Trophoblast cell (in vitro differentiated cells and primary cell): ENCODE results near the gene CYP26B1.

Source experiments
- DNase-seq, 2 donors: peaks; one replicate each; pipeline ENCODE4 v3.0.0-alpha.2; 2016
- H2AFZ ChIP-seq: 2 replicates; pipeline ENCODE4 v1.6.1; 2013; ENCODE audit warnings: low read length, moderate library complexity, mild to moderate bottlenecking; ENCODE audit not compliant: insufficient read depth, poor library complexity
- H2AK5ac ChIP-seq: 2 replicates; pipeline ENCODE4 v1.6.1; 2013; ENCODE audit warnings: mild to moderate bottlenecking, low read length
- H2BK120ac ChIP-seq: 2 replicates; pipeline ENCODE4 v1.6.1; 2013; ENCODE audit warnings: low read length, mild to moderate bottlenecking, moderate library complexity; ENCODE audit not compliant: insufficient read depth, poor library complexity
- H2BK12ac ChIP-seq: 2 replicates; pipeline ENCODE4 v1.6.1; 2013; ENCODE audit warnings: mild to moderate bottlenecking, low read length, moderate library complexity
- H2BK5ac ChIP-seq: 2 replicates; pipeline ENCODE4 v1.6.1; 2013; ENCODE audit warnings: low read length, low read depth, moderate library complexity, mild to moderate bottlenecking; ENCODE audit not compliant: poor library complexity
- H3K14ac ChIP-seq: 2 replicates; pipeline ENCODE4 v1.6.1; 2013; ENCODE audit warnings: mild to moderate bottlenecking, low read length
- H3K18ac ChIP-seq: 2 replicates; pipeline ENCODE4 v1.6.1; 2013; ENCODE audit warnings: mild to moderate bottlenecking, low read length
- H3K23ac ChIP-seq: 2 replicates; pipeline ENCODE4 v1.6.1; 2013; ENCODE audit warnings: low read length
- H3K27ac ChIP-seq: 2 replicates; pipeline ENCODE4 v1.5.1; 2013; ENCODE audit warnings: low read depth, mild to moderate bottlenecking, inconsistent platforms, low read length, moderate library complexity
- H3K27me3 ChIP-seq: 2 replicates; pipeline ENCODE4 v1.6.1; 2013; ENCODE audit warnings: inconsistent platforms, mild to moderate bottlenecking, low read length, moderate library complexity; ENCODE audit not compliant: insufficient read depth
- H3K36me3 ChIP-seq, 2 experiments: 1 replicate in 1 of 2; 2 replicates in 1 of 2; pipeline ENCODE4 v1.6.1; 2013; ENCODE audit warnings: low read length in 2 of 2, mild to moderate bottlenecking in 2 of 2, moderate library complexity in 1 of 2; ENCODE audit not compliant: insufficient read depth in 2 of 2, control insufficient read depth in 1 of 2
- H3K4ac ChIP-seq: 2 replicates; pipeline ENCODE4 v1.6.1; 2013; ENCODE audit warnings: low read depth, mild to moderate bottlenecking, low read length, moderate library complexity
- H3K4me1 ChIP-seq, 2 experiments: 1 replicate in 1 of 2; 2 replicates in 1 of 2; pipeline ENCODE4 v1.6.1; 2013; ENCODE audit warnings: low read length in 2 of 2, mild to moderate bottlenecking in 2 of 2, moderate library complexity in 1 of 2; ENCODE audit not compliant: insufficient read depth in 2 of 2, control insufficient read depth in 1 of 2
- H3K4me2 ChIP-seq: 2 replicates; pipeline ENCODE4 v1.6.1; 2013; ENCODE audit warnings: inconsistent platforms, mild to moderate bottlenecking, low read length, moderate library complexity
- H3K4me3 ChIP-seq: 2 replicates; pipeline ENCODE4 v1.5.1; 2013; ENCODE audit warnings: mild to moderate bottlenecking, low read depth, low read length, inconsistent platforms
- H3K79me1 ChIP-seq: one replicate; pipeline ENCODE4 v1.6.1; 2013; ENCODE audit warnings: low read length
- H3K79me2 ChIP-seq: 2 replicates; pipeline ENCODE4 v1.6.1; 2013; ENCODE audit warnings: low read length, mild to moderate bottlenecking; ENCODE audit not compliant: control insufficient read depth, insufficient read depth, poor library complexity
- H3K9ac ChIP-seq: 2 replicates; pipeline ENCODE4 v1.6.1; 2013; ENCODE audit warnings: mild to moderate bottlenecking, low read length
- H3K9me3 ChIP-seq: 2 replicates; pipeline ENCODE4 v1.6.1; 2013; ENCODE audit warnings: low read depth, mild to moderate bottlenecking, control low read depth, inconsistent platforms, low read length; ENCODE audit not compliant: insufficient read depth
- H4K12ac ChIP-seq: 2 replicates; pipeline ENCODE4 v1.6.1; 2013; ENCODE audit warnings: low read depth, mild to moderate bottlenecking, low read length, moderate library complexity
- H4K8ac ChIP-seq: 2 replicates; pipeline ENCODE4 v1.6.1; 2013; ENCODE audit warnings: low read depth, mild to moderate bottlenecking, low read length, moderate library complexity
- H4K91ac ChIP-seq: one replicate; pipeline ENCODE4 v1.6.1; 2013; ENCODE audit warnings: low read depth, mild to moderate bottlenecking, low read length, moderate library complexity
- WGBS: extraction: QIAGEN DNeasy Blood & Tissue Kit; methylation state at CpG from one replicate; pipeline ENCODE4 v1.1.7; 2013; ENCODE audit warnings: missing lambda C conversion rate; ENCODE audit not compliant: insufficient read length, insufficient coverage; ENCODE audit errors: extremely low coverage; 5-methylcytosine and 5-hydroxymethylcytosine counted together

The CYP26B1 gene

DNA sequence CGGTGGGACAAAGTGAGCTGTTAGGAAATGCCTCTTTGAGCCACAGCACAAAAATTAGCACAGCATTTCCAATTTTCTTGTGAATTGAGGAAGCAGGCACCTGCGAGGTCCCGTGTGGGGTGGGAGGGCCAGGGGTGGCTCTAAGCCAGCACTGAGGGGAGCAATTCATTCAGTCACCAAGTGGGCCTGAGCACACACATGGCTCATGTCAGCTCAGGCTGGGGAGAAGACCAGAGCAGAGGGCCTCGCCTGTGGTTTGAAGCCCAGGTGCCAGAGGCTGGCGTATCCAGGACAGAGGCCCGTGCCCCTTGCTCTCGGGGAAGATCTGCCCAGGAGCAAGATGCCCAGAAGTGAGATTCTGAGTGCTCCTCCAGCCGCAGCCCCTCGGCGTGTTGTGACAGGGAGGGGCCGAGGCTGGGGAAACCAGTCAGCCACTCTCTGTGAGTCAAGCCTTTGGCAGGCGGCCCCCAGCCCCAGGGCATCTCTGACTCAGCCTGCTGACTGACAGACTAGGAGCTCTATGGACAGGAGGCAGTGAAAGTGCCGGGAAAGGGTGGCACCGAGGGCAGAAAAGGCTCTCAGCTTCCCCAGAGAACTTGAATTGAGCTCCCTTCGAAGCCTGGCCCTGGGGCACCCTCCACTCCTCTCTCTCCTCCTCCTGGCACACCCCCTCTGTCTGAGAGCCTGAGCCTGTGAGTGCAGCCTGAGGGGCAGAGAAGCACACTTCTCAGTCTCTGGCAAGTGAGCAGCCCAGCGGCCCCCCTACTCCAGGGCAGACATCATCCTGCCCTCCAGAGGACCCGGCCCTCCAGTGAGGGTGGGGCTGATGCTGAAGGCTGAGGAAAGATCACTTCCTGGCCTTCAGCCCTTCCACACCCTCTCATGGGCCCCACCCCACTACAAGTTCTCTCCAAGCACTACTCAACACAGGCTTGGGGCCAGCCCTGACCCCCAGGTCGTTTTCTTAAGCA, 32.3 kb downstream of the CYP26B1 start:
- peak overlapping the region; percentile 63 for H2BK12ac ChIP-seq
- no CpG with 5 or more reads among the region's 18 CpGs for WGBS
- no peak overlapping the region for H3K9ac ChIP-seq
- H3K4me1 ChIP-seq, result peaks cover 21 to 25% of the 10 kb centered on the region in 2 experiments
- H2AFZ ChIP-seq, result peak overlapping the region; percentile 18
- H3K27me3 ChIP-seq, result no peaks in the 10 kb centered on the region
- H3K23ac ChIP-seq, result no peak overlapping the region
- peak overlapping the region; percentile 79 for H3K27ac ChIP-seq
- H2BK5ac ChIP-seq, result peak overlapping the region; percentile 70
- H3K4me3 ChIP-seq, result no peak overlapping the region
- H3K14ac ChIP-seq, result peak overlapping the region; percentile 24
- peak overlapping the region; percentile 62 for H2BK120ac ChIP-seq
- DNase-seq, result peak; percentile 95 to 99
- H2AK5ac ChIP-seq, result peak overlapping the region; percentile 9
- peaks cover 11% of the 10 kb centered on the region for H3K79me1 ChIP-seq
- H3K79me2 ChIP-seq, result no peaks in the 10 kb centered on the region
- peak overlapping the region; percentile 46 for H3K4me2 ChIP-seq
- peaks cover 2% of the 10 kb centered on the region for H3K9me3 ChIP-seq
- no peak overlapping the region for H4K12ac ChIP-seq
- H4K91ac ChIP-seq, result peak overlapping the region; percentile 84
- H3K4ac ChIP-seq, result no peak overlapping the region
- peak overlapping the region; percentile 75 for H3K18ac ChIP-seq
- H4K8ac ChIP-seq, result peak overlapping the region; percentile 66
- H3K36me3 ChIP-seq, result no peaks in the 10 kb centered on the region

DNA sequence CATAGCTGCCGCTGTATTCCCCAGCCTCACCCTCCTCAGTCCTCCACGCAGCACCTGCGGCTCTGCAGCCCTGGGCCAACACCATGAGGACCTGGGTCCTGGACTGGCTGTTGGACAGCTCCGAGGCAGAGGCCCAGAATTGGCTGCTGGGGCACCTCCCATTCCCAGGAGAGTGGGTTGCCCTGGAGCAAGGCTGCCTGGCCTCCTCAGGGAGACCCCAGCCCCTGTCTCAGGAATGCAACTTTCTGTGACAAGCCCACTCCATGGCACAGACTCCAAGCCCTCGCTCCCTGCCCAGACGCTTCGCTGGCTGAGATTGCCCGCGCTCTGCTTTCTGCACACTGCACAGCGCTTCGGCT, 33.0 kb downstream of the CYP26B1 start:
- Histone ChIP-seq H3K4me3 (no peak overlapping the region), H3K4me2 (no peak overlapping the region), H2BK12ac (peak overlapping the region; percentile 21), H3K4ac (no peak overlapping the region), H3K14ac (no peak overlapping the region), H3K4me1 (peaks cover 21 to 25% of the 10 kb centered on the region in 2 experiments), H2AK5ac (peak overlapping the region; percentile 13), H3K27ac (no peak overlapping the region), H3K36me3 (no peaks in the 10 kb centered on the region), H2AFZ (no peak overlapping the region), H4K8ac (no peak overlapping the region), H3K79me2 (no peaks in the 10 kb centered on the region), H2BK5ac (peak overlapping the region; percentile 5), H4K91ac (peak overlapping the region; percentile 34), H3K9me3 (peaks cover 2% of the 10 kb centered on the region), H3K79me1 (peaks cover 11% of the 10 kb centered on the region), H2BK120ac (peak overlapping the region; percentile 10), H3K9ac (no peak overlapping the region), H4K12ac (no peak overlapping the region), H3K23ac (no peak overlapping the region), H3K18ac (no peak overlapping the region), H3K27me3 (no peaks in the 10 kb centered on the region)
- WGBS, result no CpG with 5 or more reads among the region's 11 CpGs
- no peak for DNase-seq

DNA sequence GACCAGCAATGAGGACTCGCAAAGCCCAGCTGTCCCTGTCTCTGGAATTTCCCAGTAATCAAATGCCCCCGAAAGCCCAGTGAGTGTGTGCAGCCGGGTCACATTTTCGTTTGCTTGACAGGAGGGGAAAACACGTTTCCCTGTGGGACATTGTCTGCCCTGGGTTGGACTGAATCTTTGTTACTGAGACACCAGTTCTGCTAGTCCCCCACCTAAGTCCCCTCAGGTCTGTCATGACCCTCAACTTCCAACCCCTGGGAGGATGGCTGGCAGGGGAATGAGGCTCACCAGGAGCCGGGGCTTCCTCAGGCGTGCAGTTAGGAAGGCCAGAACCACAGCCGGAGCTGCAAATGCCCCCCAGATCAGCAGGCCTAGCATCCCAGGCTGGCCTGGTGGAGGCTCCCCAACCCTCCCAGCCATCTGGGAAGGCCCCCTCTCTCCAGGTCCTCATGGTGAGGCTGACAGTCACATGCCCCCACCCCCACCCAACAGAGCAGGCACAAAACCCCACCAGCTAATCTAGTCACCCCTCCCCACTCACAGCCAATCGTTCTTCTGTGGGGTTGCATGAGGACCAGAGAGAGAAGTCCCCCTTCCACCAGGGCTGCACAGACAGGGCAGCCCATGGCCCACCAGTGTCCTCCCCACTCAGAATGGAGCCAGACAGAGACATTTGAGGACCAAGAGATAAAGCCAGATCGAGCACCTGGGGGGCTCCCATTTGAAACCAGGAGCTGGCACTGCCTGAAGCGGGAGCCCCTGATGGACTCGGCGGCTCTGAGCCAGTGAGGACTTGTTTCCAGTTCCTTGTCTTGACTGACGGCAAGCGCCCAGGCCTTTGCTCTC, 33.6 kb downstream of the CYP26B1 start:
- Histone ChIP-seq H2AK5ac (peak overlapping the region; percentile 13), H3K4ac (no peak overlapping the region), H3K27me3 (no peaks in the 10 kb centered on the region), H3K79me2 (no peaks in the 10 kb centered on the region), H4K12ac (no peak overlapping the region), H4K91ac (peak overlapping the region; percentile 34), H3K9me3 (peaks cover 2% of the 10 kb centered on the region), H2BK5ac (no peak overlapping the region), H2AFZ (no peak overlapping the region), H3K36me3 (no peaks in the 10 kb centered on the region), H3K18ac (no peak overlapping the region), H3K27ac (no peak overlapping the region), H3K4me2 (no peak overlapping the region), H3K4me3 (no peak overlapping the region), H3K23ac (no peak overlapping the region), H2BK12ac (peak overlapping the region; percentile 27), H3K14ac (peak overlapping the region; percentile 7), H3K4me1 (peaks cover 21 to 25% of the 10 kb centered on the region in 2 experiments), H2BK120ac (peak overlapping the region; percentile 10), H4K8ac (no peak overlapping the region), H3K9ac (no peak overlapping the region), H3K79me1 (peaks cover 11% of the 10 kb centered on the region)
- WGBS, result no CpG with 5 or more reads among the region's 15 CpGs
- no peak for DNase-seq

DNA sequence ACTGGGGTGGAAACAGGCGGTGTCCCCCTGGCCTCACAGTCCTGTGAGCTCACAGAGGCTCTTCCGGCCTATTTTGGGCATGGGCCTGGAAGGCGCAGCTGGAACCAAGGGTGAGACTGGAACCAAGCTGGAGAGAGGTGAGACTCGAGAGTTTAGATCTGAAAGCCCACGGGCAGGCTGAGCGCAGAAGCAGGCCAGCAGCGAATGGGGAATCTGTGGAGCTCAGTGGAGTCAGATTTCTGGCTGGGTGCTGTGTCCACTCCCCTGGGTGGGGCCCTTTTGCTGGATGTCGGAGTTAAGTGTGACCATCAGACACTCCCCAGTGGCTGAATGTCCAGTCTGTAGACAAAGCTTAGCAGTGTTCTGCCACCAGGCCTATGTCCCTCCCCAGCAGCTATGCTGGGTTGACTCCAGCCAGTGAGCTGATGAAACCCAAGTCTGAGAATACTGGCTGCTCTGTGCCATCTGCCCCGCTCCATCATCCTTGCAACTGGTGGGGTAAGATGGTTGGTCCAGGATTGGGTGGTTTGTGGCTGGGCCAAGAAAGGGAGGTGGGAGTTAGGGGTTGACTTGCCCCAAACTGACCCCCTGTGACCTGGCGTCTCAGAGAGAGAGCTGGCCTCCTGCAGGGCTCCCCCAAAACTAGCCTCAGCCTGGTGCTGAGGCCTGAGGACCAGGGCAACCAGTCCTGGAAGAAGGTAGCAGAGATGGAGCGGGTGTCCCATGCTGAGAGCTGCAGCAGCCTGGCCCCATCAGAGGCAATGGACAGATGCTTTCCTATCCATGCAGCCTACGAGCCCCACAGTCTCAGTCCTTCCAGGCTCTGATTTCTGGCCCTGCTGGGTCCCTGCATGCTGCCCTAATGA, 34.4 kb downstream of the CYP26B1 start:
- no peak overlapping the region for H2AFZ ChIP-seq
- H3K18ac ChIP-seq, result no peak overlapping the region
- no peak overlapping the region for H2AK5ac ChIP-seq
- peaks cover 11% of the 10 kb centered on the region for H3K79me1 ChIP-seq
- no CpG with 5 or more reads among the region's 12 CpGs for WGBS
- peaks cover 21 to 25% of the 10 kb centered on the region in 2 experiments for H3K4me1 ChIP-seq
- no peak overlapping the region for H2BK5ac ChIP-seq
- no peak overlapping the region for H2BK12ac ChIP-seq
- H3K9ac ChIP-seq, result no peak overlapping the region
- no peaks in the 10 kb centered on the region for H3K27me3 ChIP-seq
- no peak overlapping the region for H3K27ac ChIP-seq
- no peak overlapping the region for H2BK120ac ChIP-seq
- H3K4me3 ChIP-seq, result no peak overlapping the region
- H3K4ac ChIP-seq, result no peak overlapping the region
- no peak overlapping the region for H3K4me2 ChIP-seq
- no peaks in the 10 kb centered on the region for H3K36me3 ChIP-seq
- no peak overlapping the region for H3K23ac ChIP-seq
- no peak overlapping the region for H4K12ac ChIP-seq
- H3K14ac ChIP-seq, result no peak overlapping the region
- no peaks in the 10 kb centered on the region for H3K79me2 ChIP-seq
- no peak overlapping the region for H4K8ac ChIP-seq
- no peak overlapping the region for H4K91ac ChIP-seq
- no peak for DNase-seq
- peaks cover 2% of the 10 kb centered on the region for H3K9me3 ChIP-seq
